Keratinocyte (primary cell): ENCODE data around the gene EML5. TPM values are rescaled to one million over a fixed set of nuclear protein-coding genes. Genes with fewer than 3 reads are reported as not detected.

Experiments used
- DNase-seq: peaks from one replicate; pipeline ENCODE4 v3.0.0-alpha.2; 2011; ENCODE audit warnings: low read depth, missing footprints, low spot score
- FAIRE-seq: peaks from 2 replicates; lab custom pipeline; 2011; peaks lifted over from hg19 to GRCh38; lab: Jason Lieb, UNC
- H2AFZ ChIP-seq: 2 replicates; pipeline ENCODE4 v1.6.0; 2012; ENCODE audit warnings: low read length, control low read depth, inconsistent platforms; ENCODE audit not compliant: control insufficient read depth
- H3K27ac ChIP-seq: 2 replicates; pipeline ENCODE4 v1.5.1; 2011; ENCODE audit warnings: low read length; ENCODE audit not compliant: control insufficient read depth, insufficient read depth
- H3K27me3 ChIP-seq: 3 replicates; pipeline ENCODE4 v1.6.0; 2011; ENCODE audit warnings: low read length; ENCODE audit not compliant: control insufficient read depth, insufficient read depth; ENCODE audit errors: extremely low read depth
- H3K36me3 ChIP-seq, 2 experiments: 2 replicates in 1 of 2; 3 replicates in 1 of 2; pipeline ENCODE4 v1.5.1; 2011; ENCODE audit warnings: low read length in 2 of 2, mild to moderate bottlenecking in 1 of 2; ENCODE audit not compliant: control insufficient read depth in 2 of 2, insufficient read depth in 2 of 2; ENCODE audit errors: extremely low read depth in 1 of 2
- H3K4me1 ChIP-seq: 3 replicates; pipeline ENCODE4 v1.5.1; 2011; ENCODE audit warnings: low read length; ENCODE audit not compliant: control insufficient read depth, insufficient read depth; ENCODE audit errors: extremely low read depth
- H3K4me2 ChIP-seq: 3 replicates; pipeline ENCODE4 v1.6.0; 2011; ENCODE audit warnings: low read depth, low read length; ENCODE audit not compliant: control insufficient read depth, insufficient read depth; ENCODE audit errors: extremely low read depth
- H3K4me3 ChIP-seq, 3 experiments: fragments of 200-600 bp in 1 of 3; sonication (generic) in 1 of 3; 2 replicates in 2 of 3; 3 replicates in 1 of 3; pipeline ENCODE4 v1.5.1; 2011 to 2016; ENCODE audit warnings: low read length in 3 of 3, mild to moderate bottlenecking in 3 of 3, control low read depth in 2 of 3, inconsistent platforms in 1 of 3, low read depth in 1 of 3, mixed read lengths in 1 of 3, mixed run types in 1 of 3, moderate library complexity in 1 of 3; ENCODE audit not compliant: control insufficient read depth in 2 of 3, insufficient read depth in 2 of 3; ENCODE audit errors: extremely low read depth in 1 of 3
- H3K79me2 ChIP-seq: 2 replicates; pipeline ENCODE4 v1.6.0; 2012; ENCODE audit warnings: low read length; ENCODE audit not compliant: control insufficient read depth, insufficient read depth
- H3K9ac ChIP-seq: 3 replicates; pipeline ENCODE4 v1.6.0; 2011; ENCODE audit warnings: low read length; ENCODE audit not compliant: control insufficient read depth, insufficient read depth; ENCODE audit errors: extremely low read depth
- H3K9me1 ChIP-seq: 3 replicates; pipeline ENCODE4 v1.6.0; 2011; ENCODE audit warnings: low read length; ENCODE audit not compliant: control insufficient read depth, insufficient read depth; ENCODE audit errors: extremely low read depth
- H3K9me3 ChIP-seq: 2 replicates; pipeline ENCODE4 v1.5.1; 2012; ENCODE audit warnings: low read depth, low read length; ENCODE audit not compliant: control insufficient read depth
- H4K20me1 ChIP-seq: 3 replicates; pipeline ENCODE4 v1.6.0; 2011; ENCODE audit warnings: low read length; ENCODE audit not compliant: control insufficient read depth, insufficient read depth; ENCODE audit errors: extremely low read depth
- CTCF ChIP-seq, 3 experiments: IDR thresholded peaks in 1 of 3; conservative IDR thresholded peaks in 1 of 3; optimal IDR thresholded peaks in 1 of 3; 2 replicates in 2 of 3; 3 replicates in 1 of 3; pipeline versions ENCODE3 to v1.5.1; 2011; ENCODE audit warnings: low read length in 3 of 3, mild to moderate bottlenecking in 3 of 3, moderate library complexity in 2 of 3, control low read depth in 1 of 3, inconsistent platforms in 1 of 3; ENCODE audit not compliant: insufficient read depth in 2 of 3; ENCODE audit errors: extremely low read depth in 1 of 3
- EZH2 ChIP-seq: IDR thresholded peaks from one replicate; pipeline ENCODE4 v1.6.1; 2012; ENCODE audit warnings: inconsistent platforms, mild to moderate bottlenecking, low read length, moderate library complexity
- dilution Hi-C: fragments of 300-500 bp; cut with MboI; formaldehyde crosslinking; loops from one replicate; pipeline ENCODE4 v1.7.0; 2020; ENCODE audit warnings: low sequenced_read_pairs; ENCODE audit not compliant: extremely low pct_ligation_motif_present
- polyA plus RNA-seq, 5 experiments: library from polyadenylated mRNA; depleted of rRNA in 3 of 5; stranded (reverse) in 3 of 5; stranded (forward) in 1 of 5; unstranded in 1 of 5; fragments of >200 nt; gene quantifications; 1 replicate in 1 of 5; 2 replicates in 3 of 5; 3 replicates in 1 of 5; pipeline versions ENCODE4 v1.2.1 to v1.2.3, GENCODE V29; 2011 to 2012; ENCODE audit warnings: missing spikeins in 2 of 5, low read depth in 1 of 5, low replicate concordance in 1 of 5

Gene EML5
- polyA plus RNA-seq, 1 donor (not counting 4 experiments of a cell fraction or from before 2014, with no cell fraction given) = 1.4 TPM

DNA sequence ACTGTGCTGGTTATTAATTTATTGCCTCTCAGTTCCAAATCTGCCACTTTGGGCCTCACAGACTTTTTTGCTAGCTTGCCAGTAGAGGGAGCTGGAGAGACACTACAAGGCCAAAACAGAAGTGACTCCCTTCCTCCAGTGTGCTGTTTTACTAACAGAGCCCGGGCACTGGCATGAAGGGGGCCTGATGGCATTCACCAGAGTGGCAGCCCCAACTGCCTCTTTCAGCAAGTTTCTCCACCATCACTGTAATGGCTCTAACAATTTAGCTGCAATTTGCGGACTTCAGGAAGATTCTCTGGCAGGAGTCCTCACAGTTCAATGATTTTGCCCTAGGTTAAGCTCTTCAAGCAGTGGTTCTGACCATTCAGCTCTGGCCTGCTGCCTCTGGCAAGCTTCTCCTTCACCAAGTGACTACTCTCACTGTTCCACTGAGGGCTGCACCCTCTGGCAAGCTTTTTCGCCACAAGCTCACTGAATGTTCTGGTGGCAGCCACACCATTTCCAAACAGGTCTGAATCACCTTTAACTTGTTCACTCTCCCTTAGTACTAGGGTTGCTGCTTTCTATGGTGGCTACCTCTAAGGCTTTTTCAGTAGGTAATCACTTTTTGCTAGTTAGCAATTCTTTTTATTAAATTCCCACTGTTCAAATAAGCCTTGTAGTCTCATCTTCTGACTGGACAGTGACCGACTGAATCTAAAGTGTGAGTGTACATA lies 125.0 kb downstream of the EML5 start:
- TF ChIP-seq CTCF (optimal IDR thresholded peaks at IDR 0.05 in 1 of 3, IDR thresholded peaks at IDR 0.05 in 1 of 3, conservative IDR thresholded peaks at IDR 0.05 in 1 of 3; ENCODE audit: extremely low read depth in 1 of 3, insufficient read depth in 2 of 3, low read length in 3 of 3) (peak; percentile 79 to 90 (median 88)), EZH2 (no peak)

GRCh38 chr14:88660056-88660455 lies 132.7 kb downstream of the EML5 start:
- Histone ChIP-seq H3K4me3 (no peak overlapping the region), H4K20me1 (no peaks in the 10 kb centered on the region), H3K79me2 (no peaks in the 10 kb centered on the region), H3K36me3 (no peaks in the 10 kb centered on the region), H2AFZ (no peak overlapping the region), H3K27ac (no peak overlapping the region), H3K4me1 (no peaks in the 10 kb centered on the region), H3K4me2 (no peak overlapping the region), H3K9me3 (no peaks in the 10 kb centered on the region), H3K9ac (no peak overlapping the region), H3K27me3 (no peaks in the 10 kb centered on the region), H3K9me1 (no peaks in the 10 kb centered on the region)
- FAIRE-seq = no peak
- dilution Hi-C loops = loop anchor here (25.0 kb wide), 1 partner anchor 202 kb away; no protein-coding TSS in a partner anchor
- no peak for DNase-seq
- TF ChIP-seq CTCF (optimal IDR thresholded peaks at IDR 0.05 in 1 of 3, IDR thresholded peaks at IDR 0.05 in 1 of 3, conservative IDR thresholded peaks at IDR 0.05 in 1 of 3; ENCODE audit: extremely low read depth in 1 of 3, insufficient read depth in 2 of 3, low read length in 3 of 3) (no peak), EZH2 (no peak)

More for the DNA sequence above, 125.0 kb downstream of the EML5 start:
- H3K9me1 ChIP-seq = no peaks in the 10 kb centered on the region
- H3K4me1 ChIP-seq = peaks cover 4% of the 10 kb centered on the region
- no peak overlapping the region for H3K9ac ChIP-seq
- H3K36me3 ChIP-seq = no peaks in the 10 kb centered on the region
- no peak overlapping the region for H3K4me2 ChIP-seq
- H3K27me3 ChIP-seq = no peaks in the 10 kb centered on the region
- H4K20me1 ChIP-seq = no peaks in the 10 kb centered on the region
- peak; percentile 23 for DNase-seq
- FAIRE-seq = peak; percentile 87
- no peak overlapping the region for H3K27ac ChIP-seq
- peak overlapping the region; percentile 14 for H2AFZ ChIP-seq
- H3K79me2 ChIP-seq = no peaks in the 10 kb centered on the region
- H3K9me3 ChIP-seq = no peaks in the 10 kb centered on the region
- H3K4me3 ChIP-seq = no peak overlapping the region
- dilution Hi-C loops = loop anchor here (25.0 kb wide), 1 partner anchor 195 kb away; no protein-coding TSS in a partner anchor
